K562 (cell line): ENCODE measurements around the gene OR52K1. TPM values are rescaled to one million over a fixed set of nuclear protein-coding genes. Genes with fewer than 3 reads are reported as not detected.

Experiments
- CHD7 ChIP-seq: fragments of 200-600 bp; sonication (generic); IDR thresholded peaks from one replicate; pipeline ENCODE4 v1.6.1; 2012; ENCODE audit warnings: mild to moderate bottlenecking, low read depth, low read length, inconsistent platforms
- STAT5B ChIP-seq: fragments of 250-450 bp; sonication (Bioruptor Pico); IDR thresholded peaks from 2 replicates; pipeline ENCODE4 v1.8.0; 2021; ENCODE audit warnings: mild to moderate bottlenecking, inconsistent platforms
- polyA plus RNA-seq, 8 experiments: library from polyadenylated mRNA; depleted of rRNA in 4 of 8; stranded (reverse) in 5 of 8; unstranded in 3 of 8; fragments of >200 nt; fragmentation: Nextera tagmentation in 2 of 8; fragmentation: Illumina TruSeq in 1 of 8; extraction: Ambion mirVana in 2 of 8; extraction: Trizol in 1 of 8; gene quantifications; 2 replicates each; pipeline versions ENCODE4 v1.2.1 to v1.2.3, GENCODE V29; 2011 to 2014; ENCODE audit warnings: inconsistent platforms in 1 of 8, missing spikeins in 1 of 8
- total RNA-seq, 7 experiments: library from RNA; depleted of rRNA in 6 of 7; stranded (reverse); fragments of >200 nt in 6 of 7; fragmentation: Illumina TruSeq in 2 of 7; extraction: Trizol in 2 of 7; gene quantifications; 2 replicates each; pipeline versions ENCODE4 v1.2.1 to v1.2.3, GENCODE V29; 2011 to 2021; ENCODE audit warnings: low replicate concordance in 1 of 7

Gene OR52K1
- total and polyA plus RNA-seq, 9 of the 15 experiments (the other 6 are each of a cell fraction or from before 2014, with no cell fraction given) = not detected

GRCh38 chr11:4454021-4454420 lies 28.4 kb upstream of the OR52K1 start (continued):
- TF ChIP-seq CHD7 = no peak
- no peak for TF ChIP-seq STAT5B (CRISPR knock-in tag)
